ENCODE results near the gene SGSM2.
A peak's percentile ranks its signal among the peaks of the same experiment; 100 is the strongest.

The SGSM2 gene

DNA sequence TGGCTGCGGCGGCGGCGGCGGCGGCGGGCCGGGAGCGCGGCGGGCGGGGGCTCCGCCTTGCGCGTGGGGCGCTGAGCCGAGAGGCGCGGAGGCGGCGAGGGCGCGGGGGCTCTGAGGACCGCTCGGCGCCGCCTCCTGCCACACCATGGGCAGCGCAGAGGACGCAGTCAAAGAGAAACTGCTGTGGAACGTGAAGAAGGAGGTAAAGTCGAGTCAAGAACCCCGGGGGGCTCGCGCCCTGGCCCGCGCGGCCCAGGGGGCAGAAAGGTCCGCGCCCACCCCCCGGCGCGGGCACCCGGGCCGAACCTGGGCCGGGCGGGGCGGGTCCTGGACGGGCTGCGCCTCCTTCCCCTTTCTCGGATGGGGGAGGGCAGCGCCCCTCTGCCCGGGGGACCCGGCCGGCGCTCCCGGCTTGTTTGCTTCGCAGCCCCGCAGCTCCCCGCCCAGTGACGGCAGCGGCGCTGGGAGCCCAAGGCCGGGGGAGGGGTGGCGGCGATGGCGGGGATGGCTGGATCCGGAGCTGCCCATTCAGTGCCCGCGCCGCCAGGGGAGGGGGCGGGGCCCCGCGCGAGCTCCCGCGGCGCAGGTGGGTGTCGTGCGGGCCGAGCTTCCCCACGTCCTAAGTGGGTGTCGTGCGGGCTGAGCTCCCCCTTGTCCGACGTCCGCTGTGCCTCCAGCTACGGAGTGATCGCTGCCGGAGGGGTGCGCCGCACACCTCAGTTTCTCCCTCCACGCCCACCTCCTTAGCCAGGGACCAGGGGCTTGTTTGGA, 428 bp downstream of the SGSM2 start:
- no peak for DNase-seq (ENCODE audit: low read depth in 2 of 2)

DNA sequence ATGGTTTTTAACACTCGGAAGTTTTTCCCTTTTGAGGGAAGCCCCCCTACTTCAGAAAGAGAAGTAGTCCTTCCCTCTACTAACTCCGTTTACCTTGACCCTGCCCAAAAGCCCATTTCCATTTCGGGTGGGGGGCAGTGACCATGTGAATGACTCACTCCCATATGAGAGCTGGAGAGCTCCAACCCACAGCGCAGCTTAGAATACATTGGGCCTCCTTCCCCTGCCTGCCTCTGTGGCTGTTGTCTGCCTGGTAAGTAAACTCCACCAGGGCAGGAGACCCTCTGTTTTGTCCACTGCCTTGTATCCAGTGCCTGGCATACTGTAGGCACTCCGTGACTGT, 985 bp downstream of the SGSM2 start:
- DNase-seq (ENCODE audit: low read depth in 2 of 2), result no peak

DNA sequence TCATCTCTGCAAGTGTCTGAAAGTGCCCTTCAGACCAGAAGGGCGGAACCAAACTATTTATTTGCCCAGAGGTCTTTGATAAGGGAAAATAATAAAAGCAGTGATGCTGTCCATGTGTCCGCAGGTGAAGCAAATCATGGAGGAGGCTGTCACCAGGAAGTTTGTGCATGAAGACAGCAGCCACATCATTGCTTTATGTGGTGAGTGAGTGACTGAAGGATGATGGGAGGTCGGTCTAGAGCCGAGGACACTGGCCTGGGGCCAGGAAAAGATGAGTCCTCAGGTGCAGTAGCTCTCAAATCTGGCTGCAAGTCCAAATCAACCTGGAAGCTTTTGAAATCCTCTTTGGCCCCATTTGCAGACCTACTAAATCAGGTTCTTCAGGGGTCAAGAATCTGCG, 6.1 kb downstream of the SGSM2 start:
- peak in 1 of 2 donors; percentile 21 for DNase-seq (ENCODE audit: low read depth in 2 of 2)

DNA sequence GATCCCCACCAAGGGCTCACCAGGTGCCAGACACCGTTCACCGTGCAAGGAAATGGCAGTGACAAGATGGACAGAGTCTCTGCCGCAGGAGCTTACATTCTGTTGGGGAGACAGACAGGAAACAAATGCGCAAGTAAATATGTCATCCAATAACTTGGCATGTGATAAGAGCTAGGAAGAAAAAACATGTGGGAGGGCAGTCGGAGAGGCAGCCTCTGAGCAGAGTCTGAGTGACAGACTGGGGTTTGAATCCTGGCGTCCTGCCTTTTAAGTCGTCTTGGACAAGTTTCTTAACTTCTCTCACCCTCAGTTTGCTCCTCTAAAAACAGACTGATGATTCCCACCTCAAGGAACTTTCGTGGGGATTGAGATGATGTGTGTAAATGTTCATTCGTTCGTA, 7.2 kb downstream of the SGSM2 start:
- DNase-seq (ENCODE audit: low read depth in 2 of 2), result no peak

DNA sequence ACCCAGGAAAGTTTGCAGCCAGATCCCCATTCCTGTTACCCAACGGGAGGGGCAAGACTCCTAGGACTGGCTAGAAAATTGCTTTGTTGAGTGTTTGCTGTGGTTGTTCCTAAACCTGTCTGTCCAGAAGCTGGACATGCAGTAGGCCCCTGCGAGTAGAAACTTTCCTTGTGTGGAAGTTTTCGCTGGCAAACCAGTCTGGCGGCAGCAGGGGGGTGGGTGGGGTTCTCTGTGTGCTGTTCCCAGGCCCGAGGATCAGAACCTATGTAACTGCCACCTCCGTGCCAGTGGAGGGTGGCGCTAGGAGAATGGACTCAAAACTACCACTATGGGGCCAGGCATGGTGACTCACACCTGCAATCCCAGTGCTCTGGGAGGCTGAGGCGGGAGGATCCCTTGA, 9.2 kb downstream of the SGSM2 start:
- DNase-seq (ENCODE audit: low read depth in 2 of 2), result no peak

DNA sequence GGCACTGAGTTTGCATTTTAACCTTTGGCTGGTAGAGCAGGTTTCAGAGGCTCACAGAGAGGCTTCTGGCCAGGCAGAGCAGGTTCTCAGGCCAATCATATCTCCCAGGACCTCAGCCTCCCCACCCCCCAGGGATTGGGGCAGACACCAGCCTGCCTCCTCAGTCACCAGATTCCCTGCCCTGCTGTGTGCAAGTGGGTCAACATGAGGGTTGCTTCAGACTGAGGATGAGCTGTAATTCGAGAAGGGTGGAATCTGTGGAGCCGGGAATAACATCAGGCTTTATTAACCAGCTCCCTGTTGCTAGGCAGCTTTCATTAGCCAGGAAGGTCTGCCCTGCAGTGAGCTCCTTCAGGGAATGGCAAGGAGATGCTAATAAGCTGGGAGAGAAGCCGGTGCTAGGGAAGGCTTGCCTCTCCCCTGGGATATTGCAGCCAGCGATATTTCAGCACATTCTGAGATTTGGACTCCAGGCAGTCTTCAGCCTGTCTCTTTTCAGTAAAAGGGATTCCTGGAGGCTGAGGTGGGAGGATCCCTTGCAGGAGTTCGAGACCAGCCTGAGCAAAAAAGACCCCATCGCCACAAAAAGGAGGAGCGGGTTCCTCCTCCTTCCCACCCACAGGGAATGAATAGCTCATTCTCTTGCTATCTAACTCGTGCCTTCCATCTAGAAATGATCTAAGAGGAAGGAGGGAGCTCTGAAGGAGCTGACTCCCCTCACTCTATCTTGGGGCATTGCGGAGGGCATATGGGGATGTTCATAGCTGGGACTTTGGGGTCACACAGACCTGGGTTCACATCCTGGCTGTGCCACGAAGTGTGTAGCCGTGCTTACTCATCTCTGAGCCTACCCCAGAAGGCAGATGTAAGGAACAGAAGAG, 10.7 kb downstream of the SGSM2 start:
- no peak for DNase-seq (ENCODE audit: low read depth in 2 of 2)

DNA sequence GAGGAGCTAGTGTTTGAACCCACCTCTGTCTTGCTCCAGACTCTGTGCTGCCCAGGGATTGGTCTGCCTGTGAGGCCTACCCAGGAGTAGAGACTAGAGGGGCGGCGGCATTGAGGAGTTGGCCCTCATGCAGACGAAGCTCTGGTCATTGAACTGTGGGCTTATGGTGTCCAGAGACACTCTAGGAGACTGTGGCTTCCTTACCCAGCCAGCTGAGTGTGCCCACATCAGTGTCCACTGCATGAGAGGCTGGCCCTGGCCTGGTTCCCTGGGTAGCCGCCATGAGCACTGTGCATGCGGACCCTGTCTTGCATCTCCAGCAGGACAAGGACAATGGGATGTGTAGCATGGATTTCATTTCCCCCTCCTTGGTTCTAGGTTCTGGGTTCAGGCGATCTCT, 14.0 kb downstream of the SGSM2 start:
- DNase-seq (ENCODE audit: low read depth in 2 of 2), result no peak

DNA sequence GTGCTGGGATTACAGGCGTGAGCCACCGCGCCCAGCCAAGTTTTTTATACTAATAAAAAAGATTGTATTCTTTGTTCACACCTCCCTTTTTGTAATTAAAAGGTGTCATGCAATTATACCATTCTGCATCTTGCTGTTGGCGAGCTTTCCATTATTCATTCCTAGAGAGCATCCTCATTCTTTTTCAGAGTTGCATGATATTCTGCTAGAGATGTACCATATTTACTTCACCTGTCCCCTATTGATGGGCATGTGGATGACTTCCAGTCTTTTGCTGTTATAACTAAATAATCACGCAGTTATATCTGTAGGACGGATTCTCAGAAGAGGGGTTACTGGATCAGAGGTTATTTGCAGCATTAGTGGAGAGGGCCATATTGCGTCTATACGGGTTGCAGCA, 17.0 kb downstream of the SGSM2 start:
- no peak for DNase-seq (ENCODE audit: low read depth in 2 of 2)

DNA sequence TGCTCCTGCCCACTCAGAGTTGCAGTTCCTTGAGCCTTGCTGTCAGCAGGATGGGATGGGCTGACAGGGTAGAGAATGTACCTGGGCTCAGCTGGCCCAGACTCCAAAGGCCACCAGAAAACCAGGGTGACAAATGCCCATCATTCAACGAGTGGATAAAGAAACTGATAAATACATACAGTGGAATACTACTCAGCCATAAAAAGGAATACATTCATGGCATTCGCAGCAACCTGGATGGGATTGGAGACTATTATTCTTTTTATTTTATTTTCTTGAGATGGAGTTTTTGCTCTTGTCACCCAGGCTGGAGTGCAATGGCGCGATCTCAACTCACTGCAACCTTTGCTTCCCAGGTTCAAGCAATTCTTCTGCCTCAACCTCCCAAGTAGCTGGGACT, 19.9 kb downstream of the SGSM2 start:
- no peak for DNase-seq (ENCODE audit: low read depth in 2 of 2)

DNA sequence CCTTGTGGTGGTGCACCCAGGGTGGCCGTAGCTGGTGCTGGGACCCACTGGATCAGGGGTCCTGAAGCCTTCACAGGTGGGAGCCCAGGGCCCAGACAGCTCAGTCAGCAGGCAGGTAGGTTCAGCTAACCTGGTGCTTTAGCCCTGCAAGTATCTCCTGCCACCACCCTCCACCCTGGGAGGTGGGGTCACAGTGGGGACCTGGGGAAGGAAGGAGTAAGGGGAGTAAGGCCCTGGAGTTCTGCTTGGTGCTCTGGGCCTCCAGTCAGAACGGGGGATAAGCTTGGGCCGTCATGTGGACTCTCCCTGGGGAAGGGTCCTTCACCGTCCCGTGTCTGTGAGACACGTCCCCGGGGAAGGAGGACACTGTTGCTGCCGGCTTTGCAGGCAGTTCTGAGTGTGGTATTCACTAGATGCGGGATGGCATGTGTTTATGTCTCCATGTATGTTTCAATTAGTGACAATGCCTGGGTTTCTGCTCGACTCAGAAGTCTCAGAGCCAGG, 20.7 kb downstream of the SGSM2 start:
- no peak for DNase-seq (ENCODE audit: low read depth in 2 of 2)

DNA sequence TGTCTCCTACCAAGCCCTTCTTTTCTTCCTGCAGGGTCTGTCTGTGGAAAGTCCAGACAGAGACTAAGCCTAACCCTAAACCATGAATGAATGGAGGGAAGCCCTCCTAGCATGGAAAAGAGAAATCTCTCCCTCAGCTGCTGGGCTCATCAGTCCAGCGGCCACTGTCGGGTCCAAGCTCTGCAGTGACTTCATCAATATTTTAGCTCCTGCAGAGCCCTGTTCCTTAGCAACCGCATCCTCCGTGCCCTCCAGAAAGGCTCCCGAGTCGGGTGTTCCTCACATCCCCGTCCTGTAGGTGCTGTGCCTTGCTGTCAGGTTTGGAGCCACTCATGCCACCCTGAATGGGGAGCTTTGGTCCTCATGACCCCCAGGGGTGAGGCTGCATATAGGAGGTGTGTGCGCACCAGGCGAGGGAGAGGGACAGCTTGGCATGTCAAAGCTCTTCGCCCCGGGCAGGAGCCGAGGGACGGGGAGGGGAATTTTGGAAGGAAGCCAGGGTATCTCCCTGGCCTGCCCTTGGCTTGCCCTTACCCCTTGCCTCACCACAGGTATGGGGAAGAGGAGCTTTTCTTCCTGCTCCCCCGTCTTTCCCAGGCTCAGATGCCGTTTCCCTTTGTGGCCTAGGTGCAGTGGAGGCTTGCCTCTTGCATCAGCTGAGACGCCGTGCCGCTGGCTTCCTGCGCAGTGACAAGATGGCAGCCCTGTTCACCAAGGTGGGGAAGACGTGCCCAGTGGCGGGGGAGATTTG, 23.9 kb downstream of the SGSM2 start:
- DNase-seq (ENCODE audit: low read depth in 2 of 2), result no peak

DNA sequence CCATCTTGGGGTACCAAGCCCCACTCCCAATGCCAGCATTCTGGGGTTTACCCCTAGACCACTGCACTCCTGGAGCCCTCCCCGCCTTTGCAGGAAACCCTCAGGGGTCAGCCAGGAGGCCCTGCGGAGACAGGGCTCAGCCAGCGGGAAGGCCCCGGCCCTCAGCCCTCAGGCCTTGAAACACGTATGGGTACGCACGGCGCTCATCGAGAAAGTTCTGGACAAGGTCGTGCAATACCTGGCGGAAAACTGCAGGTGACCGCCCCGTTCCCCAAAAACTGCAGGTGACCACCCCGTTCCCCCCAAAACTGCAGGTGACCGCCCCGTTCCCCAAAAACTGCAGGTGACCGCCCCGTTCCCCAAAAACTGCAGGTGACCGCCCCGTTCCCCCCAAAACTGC, 24.7 kb downstream of the SGSM2 start:
- DNase-seq (ENCODE audit: low read depth in 2 of 2), result no peak

DNA sequence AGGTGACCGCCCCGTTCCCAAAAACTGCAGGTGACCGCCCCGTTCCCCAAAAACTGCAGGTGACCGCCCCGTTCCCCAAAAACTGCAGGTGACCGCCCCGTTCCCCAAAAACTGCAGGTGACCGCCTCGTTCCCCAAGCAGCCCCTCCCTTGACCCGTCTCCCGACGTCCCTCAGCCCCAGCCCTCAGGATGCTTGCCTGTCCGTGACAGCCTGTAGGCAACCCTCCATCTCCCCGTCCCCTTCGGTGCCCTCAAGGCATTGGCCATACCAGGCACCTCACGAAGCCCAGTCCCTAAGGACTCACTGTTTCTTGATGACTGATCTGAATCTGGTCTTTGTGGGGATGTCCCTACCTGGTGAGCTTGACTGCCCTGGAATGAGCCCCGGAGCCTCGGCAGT, 25.1 kb downstream of the SGSM2 start:
- DNase-seq (ENCODE audit: low read depth in 2 of 2), result no peak

DNA sequence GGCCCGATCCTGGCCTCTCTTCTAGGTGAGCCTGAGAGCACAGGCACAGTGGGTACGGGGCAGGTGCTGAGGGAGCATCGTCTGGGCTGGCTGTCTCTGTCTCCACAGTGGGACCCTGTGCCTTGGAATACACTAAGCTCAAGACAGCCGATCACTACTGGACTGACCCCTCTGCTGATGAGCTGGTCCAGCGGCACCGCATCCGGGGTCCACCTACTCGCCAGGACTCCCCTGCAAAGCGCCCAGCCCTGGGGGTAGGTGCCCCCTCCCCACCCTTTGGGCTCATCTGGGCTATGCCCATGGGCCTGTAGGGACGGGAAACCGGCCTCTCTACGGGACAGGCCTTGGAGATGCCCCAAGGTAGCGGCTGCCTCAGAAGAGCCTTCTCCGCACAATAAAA, 25.6 kb downstream of the SGSM2 start:
- no peak for DNase-seq (ENCODE audit: low read depth in 2 of 2)

DNA sequence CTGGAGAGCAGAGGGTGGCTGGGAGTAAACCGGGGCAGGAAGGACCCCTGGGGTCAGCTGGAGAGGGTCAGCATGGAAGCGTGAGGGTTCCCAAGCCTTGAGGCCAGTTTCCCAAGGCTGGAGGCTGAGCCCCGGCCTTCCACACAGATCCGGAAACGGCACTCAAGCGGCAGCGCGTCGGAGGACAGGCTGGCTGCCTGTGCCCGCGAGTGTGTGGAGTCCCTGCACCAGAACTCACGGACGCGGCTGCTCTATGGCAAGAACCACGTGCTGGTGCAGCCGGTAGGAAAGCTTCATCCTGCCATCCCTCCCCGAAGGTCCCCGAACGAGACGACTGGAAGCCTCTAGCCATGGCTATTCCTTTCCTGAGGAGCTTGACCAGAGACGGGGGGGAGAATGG, 26.0 kb downstream of the SGSM2 start:
- DNase-seq (ENCODE audit: low read depth in 2 of 2), result no peak

DNA sequence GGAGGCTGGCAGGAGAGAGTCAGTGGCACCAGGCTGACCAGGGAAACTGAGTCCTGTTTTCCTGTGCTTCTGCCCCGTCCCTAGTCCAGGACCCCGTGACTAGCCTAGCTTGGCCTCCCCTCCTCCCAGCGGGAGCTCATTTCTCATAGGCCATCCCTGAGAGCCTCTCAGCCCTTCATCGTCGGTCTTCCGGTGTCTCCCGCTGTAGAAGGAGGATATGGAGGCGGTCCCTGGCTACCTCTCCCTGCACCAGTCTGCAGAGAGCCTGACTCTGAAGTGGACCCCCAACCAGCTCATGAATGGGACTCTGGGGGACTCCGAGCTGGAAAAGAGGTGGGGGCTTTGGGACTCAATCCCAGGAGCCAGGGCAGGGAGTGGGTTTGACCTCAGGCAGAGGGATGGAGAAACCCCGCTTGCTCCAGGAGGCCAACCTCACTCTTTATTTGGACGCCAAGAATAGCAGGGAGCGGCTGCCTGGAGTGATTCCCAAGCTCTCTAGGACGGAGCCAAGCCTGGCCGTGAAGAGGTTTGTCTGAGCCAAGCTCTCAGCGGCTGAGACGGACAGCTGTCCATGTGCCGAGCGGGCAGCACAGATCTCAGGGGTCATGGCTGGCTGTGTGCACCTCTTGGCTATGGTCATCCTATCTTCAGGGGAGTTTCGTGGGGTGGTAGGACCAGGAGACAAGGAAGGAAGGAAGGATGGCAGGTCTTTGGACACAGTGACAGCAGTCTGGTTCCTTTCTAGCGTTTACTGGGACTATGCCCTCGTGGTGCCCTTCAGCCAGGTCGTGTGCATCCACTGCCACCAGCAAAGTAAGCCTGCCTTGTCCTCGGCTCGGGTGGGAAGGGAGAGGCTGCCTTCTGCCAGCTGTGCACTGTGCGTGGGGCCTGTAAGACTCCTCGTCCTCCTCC, 26.8 kb downstream of the SGSM2 start:
- DNase-seq (ENCODE audit: low read depth in 2 of 2), result no peak

DNA sequence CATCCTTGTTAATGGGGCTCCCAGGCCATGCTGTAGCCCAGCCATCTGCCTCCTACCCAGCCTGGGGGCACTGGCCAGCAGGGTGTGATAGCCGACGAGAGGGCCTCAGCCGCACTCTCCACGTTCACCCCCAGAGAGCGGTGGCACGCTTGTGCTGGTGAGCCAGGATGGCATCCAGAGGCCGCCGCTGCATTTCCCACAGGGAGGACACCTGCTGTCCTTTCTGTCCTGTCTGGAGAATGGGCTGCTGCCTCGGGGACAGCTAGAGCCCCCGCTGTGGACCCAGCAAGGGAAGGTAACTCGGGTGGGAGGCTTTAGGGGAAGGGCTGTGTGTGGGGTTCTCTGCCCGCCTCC, 27.4 kb downstream of the SGSM2 start:
- no peak for DNase-seq (ENCODE audit: low read depth in 2 of 2)

DNA sequence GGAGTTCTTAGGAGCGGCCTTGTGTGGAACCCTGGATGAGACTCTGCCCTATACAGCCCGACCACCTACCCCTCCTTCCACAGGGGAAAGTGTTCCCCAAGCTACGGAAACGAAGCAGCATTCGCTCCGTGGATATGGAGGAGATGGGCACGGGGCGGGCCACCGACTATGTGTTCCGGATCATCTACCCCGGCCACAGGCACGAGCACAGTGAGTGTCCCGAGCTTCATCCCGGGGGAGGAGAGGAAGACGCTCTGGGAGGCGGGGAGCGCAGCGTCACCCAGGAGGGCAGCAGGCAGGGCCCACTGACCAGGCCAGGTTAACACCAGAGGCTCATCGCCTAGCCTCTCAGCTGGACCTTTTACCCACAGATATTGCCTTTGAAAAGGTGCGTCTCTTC, 27.8 kb downstream of the SGSM2 start:
- DNase-seq (ENCODE audit: low read depth in 2 of 2), result no peak

DNA sequence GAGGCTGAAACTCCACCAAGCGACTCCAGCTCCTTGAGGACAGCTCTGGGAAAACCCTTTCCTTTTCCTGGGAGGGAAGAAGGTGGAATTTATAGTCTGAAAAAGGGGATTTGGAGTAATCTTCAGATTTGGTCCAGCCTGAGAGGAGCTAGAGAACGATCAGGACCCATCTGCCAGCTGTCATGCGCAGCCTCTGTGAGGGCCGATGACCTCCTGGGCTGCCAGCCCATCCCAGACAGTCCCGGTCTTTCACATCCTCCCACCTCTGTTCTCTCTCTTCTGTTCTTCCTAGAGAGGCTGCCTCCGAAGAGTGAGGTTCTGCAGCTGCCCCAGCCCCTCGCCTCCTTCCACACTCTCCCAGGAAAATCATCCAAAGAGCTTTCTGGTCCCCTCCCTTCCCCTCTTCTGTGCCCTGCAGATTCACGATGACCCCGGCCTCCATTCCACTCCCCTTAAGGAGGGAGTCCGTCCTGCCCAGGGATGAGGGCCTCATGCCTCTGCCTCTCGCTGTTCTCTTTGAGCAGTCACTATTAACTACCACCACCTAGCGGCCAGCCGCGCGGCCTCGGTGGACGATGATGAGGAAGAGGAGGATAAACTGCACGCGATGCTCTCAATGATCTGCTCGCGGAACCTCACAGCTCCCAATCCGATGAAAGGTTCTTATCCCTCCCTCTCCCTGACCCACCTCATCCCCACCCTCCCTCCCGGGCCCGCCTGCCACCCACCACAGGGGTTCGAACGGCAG, 29.6 kb downstream of the SGSM2 start:
- no peak for DNase-seq (ENCODE audit: low read depth in 2 of 2)

DNA sequence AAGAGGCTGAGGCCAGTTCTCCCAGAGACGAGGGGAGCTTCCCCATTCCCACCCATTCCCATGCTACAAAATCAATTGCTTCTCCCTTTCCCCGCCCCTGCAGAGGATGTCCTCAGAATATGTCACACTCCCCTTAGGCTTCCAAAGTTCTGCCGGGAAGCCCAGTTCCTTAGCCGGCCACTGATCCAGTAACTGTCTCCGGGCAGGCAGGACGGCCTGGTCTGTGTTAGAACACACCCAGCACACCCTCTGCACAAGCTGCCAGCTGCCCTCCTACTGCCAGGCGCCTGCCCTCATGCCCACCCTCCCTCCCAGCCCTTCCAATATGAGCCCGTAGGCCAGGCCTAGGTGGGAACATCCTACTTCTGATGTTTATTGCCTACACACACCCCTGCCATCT, 31.1 kb downstream of the SGSM2 start:
- no peak for DNase-seq (ENCODE audit: low read depth in 2 of 2)

DNA sequence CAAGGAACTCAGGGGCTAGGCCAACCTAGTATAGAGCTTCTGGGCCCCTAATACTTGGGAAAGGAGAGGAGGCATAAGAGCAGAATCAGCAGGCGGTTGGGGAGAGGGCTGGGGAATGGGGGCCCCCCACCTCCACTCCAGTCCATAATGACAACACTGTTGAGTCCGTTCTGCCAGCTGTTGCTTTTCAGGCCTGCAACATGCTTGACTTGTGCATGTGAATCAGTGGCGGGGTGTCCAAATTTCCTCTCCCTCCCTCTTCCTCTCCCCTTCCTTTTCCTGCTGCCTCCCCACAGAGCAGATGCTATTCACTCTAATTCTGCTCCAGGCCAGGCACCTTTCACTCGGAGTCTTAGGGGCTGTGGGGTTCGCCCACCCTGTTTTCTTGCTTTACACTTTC, 31.7 kb downstream of the SGSM2 start:
- DNase-seq (ENCODE audit: low read depth in 2 of 2), result no peak
